ENCODE measurements around the gene AR. TPM values are rescaled to one million over a fixed set of nuclear protein-coding genes. Genes with fewer than 3 reads are reported as not detected.
A peak's percentile ranks its signal among the peaks of the same experiment; 100 is the strongest.

AR gene
- total RNA-seq, 1 donor from 2014 or later = 15.9 TPM

- no peak for DNase-seq (ENCODE audit: low spot score)
Measured at GRCh38 chrX:67563469-67564448, 19.9 kb downstream of the AR start.

- no peak for DNase-seq (ENCODE audit: low spot score)
Measured at GRCh38 chrX:67564475-67564874, 20.7 kb downstream of the AR start.

GRCh38 chrX:67568769-67569168, 24.9 kb downstream of the AR start:
- peak; percentile 66 for DNase-seq (ENCODE audit: low spot score)

- DNase-seq (ENCODE audit: low spot score) = no peak
Measured at GRCh38 chrX:67570839-67571238, 27.0 kb downstream of the AR start.

- no peak for DNase-seq (ENCODE audit: low spot score)
Measured at GRCh38 chrX:67574696-67575095, 30.9 kb downstream of the AR start.

- DNase-seq (ENCODE audit: low spot score) = no peak
Measured at GRCh38 chrX:67582436-67582835, 38.6 kb downstream of the AR start.

GRCh38 chrX:67583171-67583570, 39.4 kb downstream of the AR start:
- DNase-seq (ENCODE audit: low spot score) = no peak

GRCh38 chrX:67585401-67585800, 41.6 kb downstream of the AR start:
- DNase-seq (ENCODE audit: low spot score) = no peak

GRCh38 chrX:67587946-67588624, 44.3 kb downstream of the AR start:
- no peak for DNase-seq (ENCODE audit: low spot score)

GRCh38 chrX:67596839-67597790, 53.3 kb downstream of the AR start:
- no peak for DNase-seq (ENCODE audit: low spot score)

GRCh38 chrX:67599532-67599931, 55.7 kb downstream of the AR start:
- DNase-seq (ENCODE audit: low spot score) = no peak

GRCh38 chrX:67601771-67602170, 58.0 kb downstream of the AR start:
- DNase-seq (ENCODE audit: low spot score) = no peak

GRCh38 chrX:67604979-67605703, 61.3 kb downstream of the AR start:
- no peak for DNase-seq (ENCODE audit: low spot score)

GRCh38 chrX:67607466-67607865, 63.6 kb downstream of the AR start:
- no peak for DNase-seq (ENCODE audit: low spot score)

GRCh38 chrX:67610282-67610681, 66.5 kb downstream of the AR start:
- no peak for DNase-seq (ENCODE audit: low spot score)

GRCh38 chrX:67612231-67612630, 68.4 kb downstream of the AR start:
- peak; percentile 20 for DNase-seq (ENCODE audit: low spot score)

- DNase-seq (ENCODE audit: low spot score) = no peak
Measured at GRCh38 chrX:67613366-67613765, 69.5 kb downstream of the AR start.

GRCh38 chrX:67613996-67614395, 70.2 kb downstream of the AR start:
- no peak for DNase-seq (ENCODE audit: low spot score)

GRCh38 chrX:67614423-67614822, 70.6 kb downstream of the AR start:
- no peak for DNase-seq (ENCODE audit: low spot score)

GRCh38 chrX:67619253-67619652, 75.4 kb downstream of the AR start:
- DNase-seq (ENCODE audit: low spot score) = no peak

GRCh38 chrX:67622053-67622585, 78.3 kb downstream of the AR start:
- no peak for DNase-seq (ENCODE audit: low spot score)

Data from mucosa of gallbladder (tissue), 1 donor.